NOMO-1 treated with DMSO at 0.1 percent for 48 hours (cell line): ENCODE measurements around the gene PCNX3.

Experiments used
- DNase-seq: peaks from one replicate; lab custom pipeline; 2025; ENCODE audit not compliant: unreplicated experiment; lab: John Stamatoyannopoulos, UW

The PCNX3 gene

GRCh38 chr11:65617990-65618751, 2.6 kb downstream of the PCNX3 start:
- DNase-seq = no peak

- DNase-seq = no peak
Measured at GRCh38 chr11:65618763-65619162, 3.2 kb downstream of the PCNX3 start.

DNA sequence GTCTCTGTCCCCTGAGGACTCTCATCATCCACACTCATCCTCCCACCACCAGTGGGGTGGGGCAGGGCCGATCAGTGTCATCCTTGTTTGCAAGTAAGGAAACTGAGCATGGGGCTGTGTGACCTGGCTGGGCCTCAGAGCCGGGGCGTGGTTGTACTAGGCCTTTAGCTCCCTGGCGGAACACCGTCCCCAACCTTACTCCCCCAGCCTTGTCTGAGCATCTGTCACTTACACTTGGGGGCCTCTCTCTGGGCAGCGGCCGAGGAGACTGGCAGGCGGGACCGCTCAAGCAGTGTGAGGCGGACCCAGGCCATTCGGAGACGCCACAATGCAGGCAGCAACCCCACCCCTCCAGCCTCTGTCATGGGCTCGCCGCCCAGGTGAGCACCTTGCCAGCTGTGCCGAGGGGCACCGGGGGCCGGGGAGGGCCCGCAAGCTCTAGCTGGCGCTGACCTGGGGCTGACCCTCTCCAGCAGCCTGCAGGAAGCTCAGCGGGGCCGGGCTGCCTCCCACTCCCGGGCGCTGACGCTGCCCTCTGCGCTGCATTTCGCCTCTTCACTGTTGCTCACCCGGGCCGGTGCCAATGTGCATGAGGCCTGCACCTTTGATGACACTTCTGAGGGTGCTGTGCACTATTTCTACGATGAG, 3.8 kb downstream of the PCNX3 start:
- no peak for DNase-seq

- DNase-seq = no peak
Measured at GRCh38 chr11:65620666-65621065, 5.1 kb downstream of the PCNX3 start.

DNA sequence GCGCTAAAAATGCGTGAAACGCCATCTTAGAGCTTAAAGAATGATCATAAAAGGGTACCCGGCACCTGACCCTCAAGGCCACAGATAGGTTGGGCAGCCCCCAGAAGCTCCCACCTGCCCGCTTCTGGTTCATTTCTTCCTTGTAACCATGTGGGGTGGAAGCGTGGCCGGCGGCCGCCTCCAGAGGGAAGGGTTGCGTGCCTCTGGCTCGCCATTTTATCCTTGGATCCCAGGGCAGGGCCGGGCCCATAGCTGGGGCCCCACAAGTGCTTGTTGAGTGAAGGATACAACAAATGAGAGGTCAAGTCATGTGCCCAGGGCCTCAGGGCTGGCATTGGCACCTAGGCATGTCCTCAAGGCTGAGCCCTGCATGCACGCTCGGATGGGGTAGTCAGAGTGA, 5.9 kb downstream of the PCNX3 start:
- DNase-seq = no peak

- DNase-seq = no peak
Measured at GRCh38 chr11:65622011-65622410, 6.4 kb downstream of the PCNX3 start.

DNA sequence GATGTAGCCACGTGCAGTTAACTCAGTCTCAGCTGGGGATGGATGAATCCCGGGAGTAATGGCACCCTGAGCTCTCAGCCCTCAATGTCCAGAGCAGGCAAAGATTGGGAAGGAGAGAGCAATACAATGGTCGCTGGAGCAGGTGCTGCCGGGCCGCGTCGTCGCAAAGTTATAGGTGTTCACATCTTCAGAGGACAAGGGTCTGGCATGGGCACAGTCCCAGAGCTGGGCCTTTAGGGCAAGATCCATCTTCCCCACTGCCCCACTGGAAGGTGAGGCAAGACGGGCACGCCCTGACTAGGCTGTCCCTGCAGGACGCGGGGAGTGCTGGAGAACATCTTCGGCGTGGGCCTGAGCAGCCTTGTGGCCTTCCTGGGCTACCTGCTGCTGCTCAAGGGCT, 7.6 kb downstream of the PCNX3 start:
- DNase-seq = no peak

GRCh38 chr11:65623852-65624616, 8.5 kb downstream of the PCNX3 start:
- DNase-seq = no peak

GRCh38 chr11:65624931-65625627, 9.5 kb downstream of the PCNX3 start:
- no peak for DNase-seq

DNA sequence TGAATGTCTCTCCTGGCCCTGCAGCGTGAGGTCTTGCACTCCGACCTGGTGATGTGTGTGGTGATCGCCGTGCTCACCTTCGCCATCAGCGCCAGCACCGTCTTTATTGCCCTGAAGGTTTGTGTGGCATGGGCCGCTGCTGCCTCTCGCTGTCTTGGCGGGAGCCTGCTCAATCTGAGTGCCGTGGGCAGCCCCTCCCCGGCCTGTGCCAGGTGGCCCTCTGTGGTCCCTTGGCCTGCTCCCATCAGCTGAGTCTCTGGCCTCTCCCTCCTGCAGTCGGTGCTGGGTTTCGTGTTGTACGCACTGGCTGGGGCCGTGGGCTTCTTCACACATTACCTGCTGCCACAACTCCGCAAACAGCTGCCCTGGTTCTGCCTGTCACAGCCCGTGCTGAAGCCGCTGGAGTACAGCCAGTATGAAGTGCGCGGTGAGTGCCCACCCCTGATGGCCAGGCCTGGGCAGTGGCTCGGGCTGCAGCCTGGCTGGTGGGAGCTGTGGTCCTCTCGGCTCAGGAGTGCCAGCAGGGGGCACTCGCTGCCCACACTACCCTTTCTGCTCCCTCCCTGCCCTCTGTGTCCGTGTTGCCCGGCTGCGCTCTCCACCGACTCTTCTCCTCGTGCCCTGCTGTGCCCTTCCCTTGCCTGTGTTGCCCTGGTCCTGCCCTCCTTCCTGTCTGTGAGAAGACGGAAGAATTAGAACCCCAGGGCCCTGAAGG, 10.2 kb downstream of the PCNX3 start:
- DNase-seq = peak; percentile 40

DNA sequence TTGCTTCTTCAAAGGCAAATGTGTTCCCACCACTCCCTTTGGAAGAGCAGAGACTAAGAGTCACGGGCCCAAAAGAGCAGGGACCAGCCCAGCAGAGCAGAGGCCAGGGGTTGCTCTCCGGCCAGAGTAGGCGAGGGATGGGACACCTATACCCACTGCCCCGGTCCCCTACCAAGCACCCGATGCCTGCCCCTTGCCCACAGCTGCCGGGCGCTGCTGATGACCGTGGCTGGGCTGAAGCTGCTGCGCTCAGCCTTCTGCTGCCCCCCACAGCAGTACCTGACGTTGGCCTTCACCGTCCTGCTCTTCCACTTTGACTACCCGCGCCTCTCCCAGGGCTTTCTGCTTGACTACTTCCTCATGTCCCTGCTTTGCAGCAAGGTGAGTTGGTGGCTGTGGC, 11.6 kb downstream of the PCNX3 start:
- no peak for DNase-seq

GRCh38 chr11:65629579-65629978, 14.0 kb downstream of the PCNX3 start:
- no peak for DNase-seq

GRCh38 chr11:65630215-65630614, 14.6 kb downstream of the PCNX3 start:
- DNase-seq = no peak

DNA sequence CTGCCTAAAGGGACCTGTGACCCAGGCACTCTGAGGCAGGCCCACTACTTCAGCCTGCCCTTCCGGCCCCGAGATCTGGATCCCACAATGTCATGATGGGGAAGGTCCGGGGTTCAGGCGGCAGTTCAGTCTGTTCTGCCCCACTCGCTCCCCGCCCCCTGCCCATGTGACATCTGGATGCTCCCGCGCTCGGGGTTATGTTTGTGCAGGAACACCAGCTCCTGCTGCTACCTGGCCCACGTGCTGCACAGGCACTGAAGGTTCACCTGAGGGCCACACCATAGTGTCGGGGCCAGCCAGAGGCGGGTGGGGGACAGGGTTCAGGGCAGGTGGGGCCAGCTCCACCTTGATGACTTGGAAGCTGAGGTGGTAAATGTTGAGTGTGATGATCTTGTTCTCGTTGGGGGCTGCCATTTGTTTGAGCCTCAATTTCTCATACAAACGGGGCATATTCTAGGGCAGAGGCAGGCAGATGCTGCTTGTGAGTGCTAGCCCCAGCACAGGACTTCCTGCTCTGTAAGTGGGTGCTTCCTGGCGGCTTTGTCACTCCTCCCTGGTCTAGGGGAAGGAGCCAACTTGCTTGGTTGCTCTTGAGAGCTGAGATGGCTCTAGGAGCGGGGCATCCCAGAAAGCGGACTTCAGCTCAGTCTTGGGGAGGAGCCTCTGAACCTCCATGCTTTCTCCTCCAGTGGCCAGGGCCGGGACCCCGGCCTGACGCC, 18.0 kb downstream of the PCNX3 start:
- DNase-seq = no peak

DNA sequence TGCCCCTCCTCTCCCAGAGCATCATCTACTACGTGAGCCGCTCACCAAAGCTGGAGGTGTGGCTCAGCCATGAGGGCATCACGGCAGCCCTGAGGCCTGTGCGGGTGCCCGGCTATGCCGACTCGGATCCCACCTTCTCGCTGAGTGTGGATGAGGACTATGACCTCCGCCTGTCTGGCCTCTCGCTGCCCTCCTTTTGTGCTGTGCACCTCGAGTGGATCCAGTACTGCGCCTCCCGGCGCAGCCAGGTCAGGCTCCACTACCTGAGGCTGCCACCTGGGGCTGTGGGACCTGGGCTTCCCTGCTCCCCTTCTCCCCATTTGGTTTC, 18.5 kb downstream of the PCNX3 start:
- DNase-seq = no peak

DNA sequence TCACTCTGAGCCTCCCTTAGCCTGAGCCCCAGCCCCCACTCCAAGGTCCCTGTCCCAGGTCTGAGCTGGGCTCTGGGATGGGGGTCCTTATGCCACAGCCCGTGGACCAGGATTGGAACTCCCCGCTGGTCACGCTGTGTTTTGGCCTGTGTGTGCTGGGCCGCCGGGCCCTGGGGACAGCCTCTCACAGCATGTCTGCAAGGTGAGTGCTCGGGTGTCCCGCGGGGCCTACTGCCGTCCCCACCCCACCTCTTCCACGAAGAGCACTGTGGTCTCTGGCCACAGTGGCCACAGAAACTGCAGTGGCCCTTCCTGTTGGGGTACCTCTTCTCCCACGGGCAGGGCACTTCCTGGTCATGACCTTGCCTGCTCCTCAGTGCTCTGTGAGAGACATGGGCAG, 18.9 kb downstream of the PCNX3 start:
- DNase-seq = no peak

GRCh38 chr11:65634905-65635731, 19.5 kb downstream of the PCNX3 start:
- DNase-seq = no peak

GRCh38 chr11:65636108-65637031, 20.8 kb downstream of the PCNX3 start:
- DNase-seq = no peak
